ENCODE data around the gene PLA2G2D. TPM values are rescaled to one million over a fixed set of nuclear protein-coding genes. Genes with fewer than 3 reads are reported as not detected.

The PLA2G2D gene
- under 0.01 TPM for total RNA-seq

- no peak for DNase-seq (ENCODE audit: low read depth in 2 of 3, low spot score in 2 of 3)
Measured at GRCh38 chr1:20119347-20119746, at the start of gene PLA2G2D. TSS of gene PLA2G2D (minus strand) at chr1:20119536. CDS start at chr1:20119498, 38 bp downstream.

GRCh38 chr1:20168564-20169491 is 49.5 kb upstream of the PLA2G2D start:
- DNase-seq (ENCODE audit: low read depth in 2 of 3, low spot score in 2 of 3) = no peak

- no peak for DNase-seq (ENCODE audit: low read depth in 2 of 3, low spot score in 2 of 3)
Measured at GRCh38 chr1:20167126-20167525, 47.8 kb upstream of the PLA2G2D start.

- DNase-seq (ENCODE audit: low read depth in 2 of 3, low spot score in 2 of 3) = no peak
Measured at GRCh38 chr1:20166051-20166450, 46.7 kb upstream of the PLA2G2D start.

GRCh38 chr1:20165522-20165951 is 46.2 kb upstream of the PLA2G2D start:
- peak in 1 of 3 donors; percentile 40 for DNase-seq (ENCODE audit: low read depth in 2 of 3, low spot score in 2 of 3)

GRCh38 chr1:20164694-20165202 is 45.4 kb upstream of the PLA2G2D start:
- DNase-seq (ENCODE audit: low read depth in 2 of 3, low spot score in 2 of 3) = no peak

- DNase-seq (ENCODE audit: low read depth in 2 of 3, low spot score in 2 of 3) = peak in 1 of 3 donors; percentile 22
Measured at GRCh38 chr1:20160034-20160433, 40.7 kb upstream of the PLA2G2D start.

- no peak for DNase-seq (ENCODE audit: low read depth in 2 of 3, low spot score in 2 of 3)
Measured at GRCh38 chr1:20158358-20159070, 39.2 kb upstream of the PLA2G2D start.

- DNase-seq (ENCODE audit: low read depth in 2 of 3, low spot score in 2 of 3) = no peak
Measured at GRCh38 chr1:20154301-20154831, 35.0 kb upstream of the PLA2G2D start.

- peak in 1 of 3 donors; percentile 59 for DNase-seq (ENCODE audit: low read depth in 2 of 3, low spot score in 2 of 3)
Measured at GRCh38 chr1:20153000-20153418, 33.7 kb upstream of the PLA2G2D start.

GRCh38 chr1:20152599-20152930 is 33.2 kb upstream of the PLA2G2D start:
- DNase-seq (ENCODE audit: low read depth in 2 of 3, low spot score in 2 of 3) = no peak

- peak; percentile 63 to 76 (median 63) for DNase-seq (ENCODE audit: low read depth in 2 of 3, low spot score in 2 of 3)
Measured at GRCh38 chr1:20151906-20152598, 32.7 kb upstream of the PLA2G2D start.

- no peak for DNase-seq (ENCODE audit: low read depth in 2 of 3, low spot score in 2 of 3)
Measured at GRCh38 chr1:20150969-20151368, 31.6 kb upstream of the PLA2G2D start.

- DNase-seq (ENCODE audit: low read depth in 2 of 3, low spot score in 2 of 3) = no peak
Measured at GRCh38 chr1:20150326-20150705, 31.0 kb upstream of the PLA2G2D start.

GRCh38 chr1:20149601-20150325 is 30.4 kb upstream of the PLA2G2D start:
- DNase-seq (ENCODE audit: low read depth in 2 of 3, low spot score in 2 of 3) = no peak

GRCh38 chr1:20148571-20149500 is 29.5 kb upstream of the PLA2G2D start:
- no peak for DNase-seq (ENCODE audit: low read depth in 2 of 3, low spot score in 2 of 3)

- DNase-seq (ENCODE audit: low read depth in 2 of 3, low spot score in 2 of 3) = no peak
Measured at GRCh38 chr1:20147846-20148570, 28.7 kb upstream of the PLA2G2D start.
